HEK293 (cell line): Measurements from ENCODE around the gene ZHX3.

Source experiments
- CTCF ChIA-PET: fragments of 350-600 bp; formaldehyde crosslinking; extraction: SDS; loops from one replicate; lab custom pipeline; 2021; ENCODE audit warnings: antibody characterized with exemption; lab: Yijun Ruan, JAX
- POLR2A ChIA-PET: fragments of 300-600 bp; formaldehyde crosslinking; extraction: SDS; loops from one replicate; lab custom pipeline; 2020; ENCODE audit warnings: antibody characterized with exemption, inconsistent platforms; lab: Yijun Ruan, JAX
- H3K27ac ChIP-seq: fragments of 200-500 bp; sonication (Bioruptor generic); 2 replicates; pipeline ENCODE4 v1.5.1; 2014; ENCODE audit warnings: low read depth, low read length, control low read depth, inconsistent platforms; ENCODE audit errors: extremely low read depth
- H3K36me3 ChIP-seq, 2 experiments: fragments of 200-500 bp in 1 of 2; sonication (Bioruptor generic) in 1 of 2; 1 replicate in 1 of 2; 2 replicates in 1 of 2; pipeline ENCODE4 v1.5.1; 2014 to 2017; ENCODE audit warnings: inconsistent platforms in 2 of 2, low read length in 2 of 2; ENCODE audit not compliant: control insufficient read depth in 2 of 2, insufficient read depth in 1 of 2
- H3K4me1 ChIP-seq: fragments of 200-500 bp; sonication (Bioruptor generic); 2 replicates; pipeline ENCODE4 v1.5.1; 2014; ENCODE audit warnings: mild to moderate bottlenecking, low read length, inconsistent platforms; ENCODE audit not compliant: control insufficient read depth, insufficient read depth
- H3K4me3 ChIP-seq: 2 replicates; pipeline ENCODE4 v1.5.1; 2011; ENCODE audit warnings: low read depth, mild to moderate bottlenecking, control low read depth, low read length, moderate library complexity
- H3K9me3 ChIP-seq: fragments of 200-500 bp; sonication (Bioruptor generic); 2 replicates; pipeline ENCODE4 v1.5.1; 2014; ENCODE audit warnings: low read depth, low read length, inconsistent platforms; ENCODE audit not compliant: control insufficient read depth, insufficient read depth
- FEZF1 ChIP-seq: fragments of 450-650 bp; formaldehyde crosslinking; IDR thresholded peaks from 2 replicates; pipeline ENCODE4 v1.5.1; 2016; ENCODE audit warnings: missing biosample characterization, missing genetic modification characterization
- GFI1B ChIP-seq: fragments of 450-650 bp; formaldehyde crosslinking; IDR thresholded peaks from 2 replicates; pipeline ENCODE4 v1.5.1; 2016; ENCODE audit warnings: missing biosample characterization, missing genetic modification characterization
- GLI2 ChIP-seq: fragments of 450-650 bp; formaldehyde crosslinking; IDR thresholded peaks from 2 replicates; pipeline ENCODE4; 2017; ENCODE audit warnings: missing biosample characterization, missing genetic modification characterization, low read depth, borderline replicate concordance
- GLI4 ChIP-seq: fragments of 450-650 bp; formaldehyde crosslinking; IDR thresholded peaks from 2 replicates; pipeline ENCODE4 v1.5.1; 2016; ENCODE audit warnings: missing biosample characterization, missing genetic modification characterization
- INSM2 ChIP-seq: fragments of 450-650 bp; formaldehyde crosslinking; IDR thresholded peaks from 2 replicates; pipeline ENCODE4 v1.5.1; 2016; ENCODE audit warnings: missing biosample characterization, missing genetic modification characterization
- MZF1 ChIP-seq: fragments of 450-650 bp; formaldehyde crosslinking; IDR thresholded peaks from 2 replicates; pipeline ENCODE4 v1.5.1; 2017; ENCODE audit warnings: missing biosample characterization, missing genetic modification characterization, borderline replicate concordance
- PBX3 ChIP-seq: sonication (generic); formaldehyde crosslinking; IDR thresholded peaks from 2 replicates; pipeline ENCODE4 v1.8.1; 2022; ENCODE audit warnings: mild to moderate bottlenecking, moderate library complexity, missing genetic modification reagents
- RBAK ChIP-seq: fragments of 450-650 bp; formaldehyde crosslinking; IDR thresholded peaks from 2 replicates; pipeline ENCODE4 v1.5.1; 2016; ENCODE audit warnings: missing biosample characterization, missing genetic modification characterization
- YY1 ChIP-seq: fragments of 450-650 bp; formaldehyde crosslinking; IDR thresholded peaks from 2 replicates; pipeline ENCODE4 v1.5.1; 2018; ENCODE audit warnings: missing biosample characterization, missing genetic modification characterization
- ZBTB21 ChIP-seq: fragments of 450-650 bp; formaldehyde crosslinking; IDR thresholded peaks from 2 replicates; pipeline ENCODE4 v1.5.1; 2017; ENCODE audit warnings: missing biosample characterization, missing genetic modification characterization
- ZNF146 ChIP-seq: fragments of 450-650 bp; formaldehyde crosslinking; IDR thresholded peaks from 2 replicates; pipeline ENCODE4 v1.5.1; 2016; ENCODE audit warnings: missing biosample characterization, missing genetic modification characterization
- ZNF155 ChIP-seq: fragments of 450-650 bp; formaldehyde crosslinking; IDR thresholded peaks from 2 replicates; pipeline ENCODE4 v1.5.1; 2016; ENCODE audit warnings: missing biosample characterization, missing genetic modification characterization
- ZNF175 ChIP-seq: fragments of 450-650 bp; formaldehyde crosslinking; IDR thresholded peaks from 2 replicates; pipeline ENCODE4 v1.5.1; 2016; ENCODE audit warnings: missing biosample characterization, missing genetic modification characterization
- ZNF2 ChIP-seq: fragments of 450-650 bp; formaldehyde crosslinking; IDR thresholded peaks from 2 replicates; pipeline ENCODE4 v1.5.1; 2016; ENCODE audit warnings: missing biosample characterization, missing genetic modification characterization
- ZNF214 ChIP-seq: fragments of 450-650 bp; formaldehyde crosslinking; IDR thresholded peaks from 2 replicates; pipeline ENCODE4 v1.5.1; 2017; ENCODE audit warnings: missing biosample characterization, mild to moderate bottlenecking, missing genetic modification characterization, borderline replicate concordance
- ZNF239 ChIP-seq: fragments of 450-650 bp; formaldehyde crosslinking; IDR thresholded peaks from 2 replicates; pipeline ENCODE4 v1.5.1; 2016; ENCODE audit warnings: missing biosample characterization, missing genetic modification characterization
- ZNF24 ChIP-seq: fragments of 450-650 bp; formaldehyde crosslinking; IDR thresholded peaks from 2 replicates; pipeline ENCODE4 v1.5.1; 2016; ENCODE audit warnings: missing biosample characterization, missing genetic modification characterization
- ZNF398 ChIP-seq: fragments of 450-650 bp; formaldehyde crosslinking; IDR thresholded peaks from 2 replicates; pipeline ENCODE4 v1.5.1; 2017; ENCODE audit warnings: missing biosample characterization, missing genetic modification characterization
- ZNF530 ChIP-seq: fragments of 450-650 bp; formaldehyde crosslinking; IDR thresholded peaks from 2 replicates; pipeline ENCODE4 v1.5.1; 2016; ENCODE audit warnings: low read depth, missing biosample characterization, missing genetic modification characterization
- ZNF624 ChIP-seq: fragments of 450-650 bp; formaldehyde crosslinking; IDR thresholded peaks from 2 replicates; pipeline ENCODE4 v1.5.1; 2017; ENCODE audit warnings: missing biosample characterization, missing genetic modification characterization
- ZNF626 ChIP-seq: fragments of 450-650 bp; sonication (Bioruptor Pico); formaldehyde crosslinking; IDR thresholded peaks from 2 replicates; pipeline ENCODE4 v1.5.1; 2018; ENCODE audit warnings: missing biosample characterization, missing genetic modification characterization, inconsistent platforms
- ZNF654 ChIP-seq: fragments of 450-650 bp; formaldehyde crosslinking; IDR thresholded peaks from 2 replicates; pipeline ENCODE4 v1.5.1; 2016; ENCODE audit warnings: low read depth, missing biosample characterization, missing genetic modification characterization
- ZNF677 ChIP-seq: fragments of 450-650 bp; IDR thresholded peaks from 2 replicates; pipeline ENCODE4 v1.5.0; 2018; ENCODE audit warnings: missing biosample characterization, mild to moderate bottlenecking, missing genetic modification characterization, moderate library complexity
- ZNF777 ChIP-seq: fragments of 450-650 bp; formaldehyde crosslinking; IDR thresholded peaks from 2 replicates; pipeline ENCODE4 v1.5.1; 2017; ENCODE audit warnings: missing biosample characterization, missing genetic modification characterization, borderline replicate concordance
- ZNF843 ChIP-seq: fragments of 450-650 bp; formaldehyde crosslinking; IDR thresholded peaks from 2 replicates; pipeline ENCODE4 v1.5.1; 2016; ENCODE audit warnings: missing biosample characterization, missing genetic modification characterization
- ZSCAN16 ChIP-seq: fragments of 450-650 bp; formaldehyde crosslinking; IDR thresholded peaks from 2 replicates; pipeline ENCODE4 v1.5.1; 2016; ENCODE audit warnings: missing biosample characterization, missing genetic modification characterization
- ZSCAN4 ChIP-seq: fragments of 450-650 bp; formaldehyde crosslinking; IDR thresholded peaks from 2 replicates; pipeline ENCODE4 v1.5.1; 2017; ENCODE audit warnings: missing biosample characterization, missing genetic modification characterization
- ZXDB ChIP-seq: fragments of 450-650 bp; formaldehyde crosslinking; IDR thresholded peaks from 2 replicates; pipeline ENCODE4 v1.5.1; 2016; ENCODE audit warnings: missing biosample characterization, missing genetic modification characterization

Gene ZHX3

GRCh38 chr20:41290804-41291389 lies 26.6 kb downstream of the ZHX3 start:
- Histone ChIP-seq H3K4me1 (no peaks in the 10 kb centered on the region), H3K27ac (no peak overlapping the region), H3K9me3 (no peaks in the 10 kb centered on the region), H3K36me3 (no peaks in the 10 kb centered on the region), H3K4me3 (no peak overlapping the region)
- ChIA-PET POLR2A (no interaction called here), CTCF (no interaction called here)
- no peak for TF ChIP-seq MZF1
- TF ChIP-seq INSM2 (tag by site-specific recombination), result no peak
- no peak for TF ChIP-seq FEZF1 (tag by site-specific recombination)
- no peak for TF ChIP-seq RBAK
- TF ChIP-seq ZNF624 (tag by site-specific recombination), result no peak
- no peak for TF ChIP-seq ZNF214
- TF ChIP-seq ZXDB (tag by site-specific recombination), result no peak
- TF ChIP-seq ZNF175, result no peak
- TF ChIP-seq ZBTB21 (tag by site-specific recombination), result no peak
- TF ChIP-seq ZSCAN16 (tag by site-specific recombination), result no peak
- no peak for TF ChIP-seq ZNF146 (tag by site-specific recombination)
- no peak for TF ChIP-seq ZNF654 (tag by site-specific recombination)
- no peak for TF ChIP-seq ZNF843
- TF ChIP-seq GLI4, result no peak
- TF ChIP-seq PBX3 (CRISPR knock-in tag), result no peak

GRCh38 chr20:41287327-41287726 lies 30.2 kb downstream of the ZHX3 start:
- Histone ChIP-seq H3K4me1 (no peaks in the 10 kb centered on the region), H3K4me3 (no peak overlapping the region), H3K9me3 (no peaks in the 10 kb centered on the region), H3K27ac (no peak overlapping the region), H3K36me3 (no peaks in the 10 kb centered on the region)
- ChIA-PET POLR2A (no interaction called here), CTCF (no interaction called here)
- TF ChIP-seq GFI1B (no peak), YY1 (tag by site-specific recombination) (no peak), ZNF155 (tag by site-specific recombination) (no peak), ZNF2 (tag by site-specific recombination) (no peak), ZNF398 (tag by site-specific recombination) (no peak), ZNF677 (tag by site-specific recombination) (no peak), ZNF777 (no peak), ZNF530 (no peak), ZSCAN4 (tag by site-specific recombination) (no peak), ZNF626 (no peak), ZNF239 (no peak), ZNF24 (tag by site-specific recombination) (no peak), GLI2 (tag by site-specific recombination) (no peak), ZNF175 (no peak)
